Measurements from ENCODE around the gene LRRC26.

The LRRC26 gene

DNA sequence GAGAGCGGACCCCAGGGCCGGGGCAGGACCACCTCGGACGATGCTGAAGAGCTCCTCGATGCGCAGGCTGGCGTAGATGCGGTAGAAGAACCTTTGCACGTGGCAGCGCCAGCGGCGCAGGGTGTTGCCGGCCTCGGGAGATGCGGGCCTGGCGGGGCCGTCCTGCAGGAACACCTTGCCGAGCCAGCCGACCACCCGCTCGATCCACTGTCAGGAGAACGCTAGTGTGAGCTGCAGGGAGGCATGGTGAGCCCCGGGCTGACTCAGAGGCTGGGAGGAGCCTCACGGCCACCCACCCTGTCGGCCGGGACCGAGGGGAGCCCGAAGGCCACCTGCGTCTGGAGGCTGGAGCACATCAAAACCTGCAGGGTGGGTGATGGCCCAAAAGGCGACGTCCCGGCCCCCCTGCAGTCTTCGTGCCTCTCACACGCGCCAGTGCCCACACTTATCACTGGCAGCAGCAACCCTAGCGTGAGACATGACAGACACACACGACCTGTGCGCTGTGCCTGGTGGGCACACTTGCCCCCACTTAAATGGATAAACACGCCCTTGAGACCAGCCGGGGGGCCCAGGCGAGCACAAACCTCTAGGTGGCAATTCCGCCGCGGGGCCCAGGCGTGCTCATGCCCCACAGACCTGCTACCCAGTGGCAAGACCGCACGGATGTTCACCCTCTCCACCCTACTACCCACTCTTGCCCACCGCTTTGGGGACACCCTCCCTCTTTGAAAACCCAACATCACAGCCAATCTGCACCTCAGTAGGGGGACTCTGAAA lies 15.2 kb upstream of the LRRC26 start:
- H3K36me3 ChIP-seq (replicated peaks), result peaks cover 54% of the 10 kb centered on the region
- no peaks in the 10 kb centered on the region for H3K9me3 ChIP-seq
- no peak for DNase-seq (ENCODE audit: low spot score in 2 of 2)
- in situ Hi-C loops (cut with MboI; ENCODE audit: low sequenced_read_pairs), result no loop called here
- H3K4me1 ChIP-seq, result peaks cover 18% of the 10 kb centered on the region
- H3K4me3 ChIP-seq, result no peak overlapping the region
- no peaks in the 10 kb centered on the region for H3K27me3 ChIP-seq (ENCODE audit: low read depth)

DNA sequence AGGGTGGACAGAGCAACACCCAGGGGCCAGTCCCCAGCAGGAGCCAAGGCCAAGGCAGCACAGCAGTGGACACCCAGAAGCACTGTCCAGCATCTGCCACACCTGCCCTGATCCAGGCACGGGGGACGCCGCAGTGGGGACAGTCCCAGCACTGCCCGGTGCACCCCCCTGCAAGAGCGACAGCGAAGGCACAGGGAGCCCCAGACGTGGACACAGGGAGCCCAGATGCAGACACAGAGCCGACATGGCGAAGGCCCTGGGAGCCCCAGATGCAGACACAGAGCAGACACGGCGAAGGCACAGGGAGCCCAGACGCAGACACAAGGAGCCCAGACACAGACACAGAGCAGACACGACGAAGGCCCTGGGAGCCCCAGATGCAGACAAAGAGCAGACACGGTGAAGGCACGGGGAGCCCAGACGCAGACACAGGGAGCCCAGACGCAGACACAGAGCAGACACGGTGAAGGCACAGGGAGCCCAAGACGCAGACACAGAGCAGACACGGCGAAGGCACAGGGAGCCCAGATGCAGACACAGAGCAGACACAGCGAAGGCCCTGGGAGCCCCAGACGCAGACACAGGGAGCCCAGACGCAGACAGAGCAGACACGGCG lies 14.2 kb upstream of the LRRC26 start:
- H3K27me3 ChIP-seq (ENCODE audit: low read depth), result no peaks in the 10 kb centered on the region
- in situ Hi-C loops (cut with MboI; ENCODE audit: low sequenced_read_pairs), result no loop called here
- no peaks in the 10 kb centered on the region for H3K9me3 ChIP-seq
- H3K4me1 ChIP-seq, result peaks cover 11% of the 10 kb centered on the region
- H3K4me3 ChIP-seq, result no peak overlapping the region
- H3K36me3 ChIP-seq (replicated peaks), result peaks cover 54% of the 10 kb centered on the region
- DNase-seq (ENCODE audit: low spot score in 2 of 2), result no peak

DNA sequence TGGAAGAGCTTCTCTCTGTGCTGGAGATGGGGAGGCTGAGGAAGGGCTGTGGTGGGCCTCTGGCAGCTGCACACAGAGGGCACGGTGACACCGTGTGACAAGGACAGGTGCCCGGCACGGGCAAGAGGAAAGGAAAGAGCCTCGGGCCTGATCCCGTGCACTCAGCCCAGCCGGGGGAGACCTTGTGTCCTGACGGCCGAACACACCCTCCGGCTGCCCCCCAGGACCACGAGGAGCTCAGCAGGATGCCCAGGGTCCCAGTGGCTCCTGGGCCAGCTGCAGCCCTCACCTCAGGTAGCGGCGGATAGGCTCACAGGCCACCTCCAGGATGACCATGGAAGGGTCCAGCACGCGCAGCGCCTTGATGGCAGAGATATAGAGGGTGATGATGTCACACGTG lies 13.0 kb upstream of the LRRC26 start:
- Histone ChIP-seq H3K9me3 (no peaks in the 10 kb centered on the region), H3K4me3 (no peak overlapping the region), H3K36me3 (replicated peaks) (peaks cover 50% of the 10 kb centered on the region), H3K27me3 (ENCODE audit: low read depth) (no peaks in the 10 kb centered on the region), H3K4me1 (peaks cover 11% of the 10 kb centered on the region)
- DNase-seq (ENCODE audit: low spot score in 2 of 2), result no peak
- in situ Hi-C loops (cut with MboI; ENCODE audit: low sequenced_read_pairs), result no loop called here

GRCh38 chr9:137181680-137182079 lies 11.8 kb upstream of the LRRC26 start:
- H3K9me3 ChIP-seq, result no peaks in the 10 kb centered on the region
- DNase-seq (ENCODE audit: low spot score in 2 of 2), result no peak
- no peaks in the 10 kb centered on the region for H3K27me3 ChIP-seq (ENCODE audit: low read depth)
- peaks cover 50% of the 10 kb centered on the region for H3K36me3 ChIP-seq (replicated peaks)
- in situ Hi-C loops (cut with MboI; ENCODE audit: low sequenced_read_pairs), result no loop called here
- H3K4me1 ChIP-seq, result peaks cover under 1% of the 10 kb centered on the region; the same call in 1 of the 2 replicates
- no peak overlapping the region for H3K4me3 ChIP-seq

DNA sequence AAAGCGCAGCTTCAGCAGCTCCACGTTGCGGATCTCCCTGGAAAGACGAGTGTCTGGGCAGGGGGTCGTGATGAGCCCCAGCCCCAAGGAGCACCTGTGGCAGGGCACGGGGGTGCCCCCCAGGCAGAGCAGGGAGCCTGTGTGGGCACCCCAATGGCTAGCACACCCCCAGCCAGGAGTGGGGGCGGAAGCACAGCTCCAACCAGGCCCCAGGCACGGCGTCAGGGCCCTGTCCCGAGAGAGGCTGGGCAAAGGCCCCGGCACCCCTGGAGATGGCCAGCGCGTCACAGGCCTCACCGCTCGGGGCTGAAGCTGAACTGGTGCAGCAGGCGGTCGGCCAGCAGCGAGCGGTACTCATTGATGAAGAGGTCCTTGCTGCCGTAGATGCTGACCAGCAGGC lies 10.6 kb upstream of the LRRC26 start:
- H3K36me3 ChIP-seq (replicated peaks), result peaks cover 40% of the 10 kb centered on the region
- DNase-seq (ENCODE audit: low spot score in 2 of 2), result no peak

GRCh38 chr9:137179761-137180160 lies 9.9 kb upstream of the LRRC26 start:
- Histone ChIP-seq H3K9me3 (no peaks in the 10 kb centered on the region), H3K4me3 (no peak overlapping the region), H3K4me1 (no peaks in the 10 kb centered on the region), H3K36me3 (replicated peaks) (peaks cover 36% of the 10 kb centered on the region), H3K27me3 (ENCODE audit: low read depth) (no peaks in the 10 kb centered on the region)
- DNase-seq (ENCODE audit: low spot score in 2 of 2), result no peak
- in situ Hi-C loops (cut with MboI; ENCODE audit: low sequenced_read_pairs), result no loop called here

More for the DNA sequence above, 10.6 kb upstream of the LRRC26 start:
- no peaks in the 10 kb centered on the region for H3K27me3 ChIP-seq (ENCODE audit: low read depth)
- no peak overlapping the region for H3K4me3 ChIP-seq
- in situ Hi-C loops (cut with MboI; ENCODE audit: low sequenced_read_pairs), result no loop called here
- no peaks in the 10 kb centered on the region for H3K9me3 ChIP-seq
- no peaks in the 10 kb centered on the region for H3K4me1 ChIP-seq

GRCh38 chr9:137178939-137179630 lies 9.2 kb upstream of the LRRC26 start:
- Histone ChIP-seq H3K27me3 (ENCODE audit: low read depth) (no peaks in the 10 kb centered on the region), H3K4me1 (no peaks in the 10 kb centered on the region), H3K36me3 (replicated peaks) (peaks cover 36% of the 10 kb centered on the region), H3K9me3 (no peaks in the 10 kb centered on the region), H3K4me3 (no peak overlapping the region)
- no peak for DNase-seq (ENCODE audit: low spot score in 2 of 2)
- in situ Hi-C loops (cut with MboI; ENCODE audit: low sequenced_read_pairs), result no loop called here

DNA sequence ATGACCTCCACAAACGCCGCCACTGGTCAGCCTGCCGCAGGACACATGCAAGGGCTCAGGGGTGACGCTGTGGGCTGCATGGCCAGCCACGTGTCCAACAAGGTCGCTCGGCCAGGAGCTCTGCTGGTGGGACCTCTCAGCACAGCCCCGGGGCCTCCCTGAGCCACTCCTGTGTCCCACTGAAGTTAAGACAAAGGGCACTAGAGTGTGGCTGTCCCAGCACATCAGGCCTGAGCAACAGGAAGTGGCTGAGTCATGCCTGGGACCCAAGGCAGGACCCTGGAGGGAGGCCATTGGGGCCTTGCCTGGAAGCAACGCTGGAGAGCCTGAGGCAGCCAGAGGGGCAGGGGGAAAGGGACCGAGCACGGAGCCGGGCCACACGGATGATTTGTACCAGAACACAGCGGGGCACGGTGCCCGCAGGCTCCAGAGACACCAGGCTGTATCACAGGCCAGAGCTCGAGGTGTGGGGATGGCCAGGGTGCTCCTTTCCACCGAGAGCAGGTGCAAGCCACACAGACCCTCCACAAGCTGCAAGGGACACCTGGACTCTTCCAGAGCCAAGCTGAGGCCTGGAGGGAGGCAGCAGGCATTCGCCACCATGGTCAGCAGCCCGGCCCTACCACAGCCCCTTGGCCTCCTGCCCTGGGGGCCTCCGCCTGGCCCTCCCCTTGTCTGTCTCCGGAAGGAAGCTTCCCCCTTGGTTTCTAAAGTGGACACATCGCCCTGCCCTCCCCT lies 8.5 kb upstream of the LRRC26 start:
- in situ Hi-C loops (cut with MboI; ENCODE audit: low sequenced_read_pairs), result no loop called here
- H3K27me3 ChIP-seq (ENCODE audit: low read depth), result no peaks in the 10 kb centered on the region

GRCh38 chr9:137176302-137177182 lies 6.7 kb upstream of the LRRC26 start:
- Histone ChIP-seq H3K9me3 (no peaks in the 10 kb centered on the region), H3K27me3 (ENCODE audit: low read depth) (no peaks in the 10 kb centered on the region), H3K4me1 (no peaks in the 10 kb centered on the region), H3K36me3 (replicated peaks) (peaks cover 19% of the 10 kb centered on the region), H3K4me3 (no peak overlapping the region)
- in situ Hi-C loops (cut with MboI; ENCODE audit: low sequenced_read_pairs), result no loop called here
- peak; percentile 33 to 60 for DNase-seq (ENCODE audit: low spot score in 2 of 2)

More for the DNA sequence above, 8.5 kb upstream of the LRRC26 start:
- H3K4me3 ChIP-seq, result no peak overlapping the region
- H3K9me3 ChIP-seq, result no peaks in the 10 kb centered on the region
- H3K36me3 ChIP-seq (replicated peaks), result peaks cover 32% of the 10 kb centered on the region
- no peak for DNase-seq (ENCODE audit: low spot score in 2 of 2)
- no peaks in the 10 kb centered on the region for H3K4me1 ChIP-seq

DNA sequence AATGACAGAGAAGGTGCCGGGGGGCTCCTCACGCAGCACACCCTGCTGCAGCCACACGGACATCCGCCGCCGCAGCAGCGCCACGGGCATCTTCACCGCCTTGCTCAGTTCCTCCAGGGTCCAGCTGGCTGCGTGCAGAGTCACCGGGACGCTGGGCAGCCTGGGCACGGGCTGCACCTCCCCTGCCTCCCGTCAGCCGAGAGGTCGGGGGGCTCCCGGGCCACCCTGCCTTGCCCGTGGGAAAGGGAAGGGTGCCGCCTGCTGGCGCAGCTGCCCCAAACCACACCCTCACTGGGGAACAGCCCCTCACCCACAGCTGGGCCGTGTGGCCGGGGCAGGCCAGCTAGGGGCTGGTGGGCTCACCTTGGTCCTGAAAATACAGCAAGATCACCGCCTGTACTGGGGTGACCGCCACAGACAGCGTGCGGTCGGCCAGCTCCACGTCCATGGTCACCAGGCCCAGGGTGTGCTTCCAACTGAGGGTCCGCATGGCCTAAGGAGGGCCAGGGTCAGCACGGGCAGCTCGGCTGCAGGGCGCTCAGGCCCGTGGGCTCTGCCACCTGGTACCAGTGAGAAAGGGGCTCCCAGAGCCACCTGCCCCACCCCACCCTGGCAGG lies 5.6 kb upstream of the LRRC26 start:
- DNase-seq (ENCODE audit: low spot score in 2 of 2), result no peak
- H3K36me3 ChIP-seq (replicated peaks), result peaks cover 10% of the 10 kb centered on the region
- H3K9me3 ChIP-seq, result no peaks in the 10 kb centered on the region
- no peaks in the 10 kb centered on the region for H3K27me3 ChIP-seq (ENCODE audit: low read depth)
- no peak overlapping the region for H3K4me3 ChIP-seq
- H3K4me1 ChIP-seq, result no peaks in the 10 kb centered on the region
- in situ Hi-C loops (cut with MboI; ENCODE audit: low sequenced_read_pairs), result no loop called here

DNA sequence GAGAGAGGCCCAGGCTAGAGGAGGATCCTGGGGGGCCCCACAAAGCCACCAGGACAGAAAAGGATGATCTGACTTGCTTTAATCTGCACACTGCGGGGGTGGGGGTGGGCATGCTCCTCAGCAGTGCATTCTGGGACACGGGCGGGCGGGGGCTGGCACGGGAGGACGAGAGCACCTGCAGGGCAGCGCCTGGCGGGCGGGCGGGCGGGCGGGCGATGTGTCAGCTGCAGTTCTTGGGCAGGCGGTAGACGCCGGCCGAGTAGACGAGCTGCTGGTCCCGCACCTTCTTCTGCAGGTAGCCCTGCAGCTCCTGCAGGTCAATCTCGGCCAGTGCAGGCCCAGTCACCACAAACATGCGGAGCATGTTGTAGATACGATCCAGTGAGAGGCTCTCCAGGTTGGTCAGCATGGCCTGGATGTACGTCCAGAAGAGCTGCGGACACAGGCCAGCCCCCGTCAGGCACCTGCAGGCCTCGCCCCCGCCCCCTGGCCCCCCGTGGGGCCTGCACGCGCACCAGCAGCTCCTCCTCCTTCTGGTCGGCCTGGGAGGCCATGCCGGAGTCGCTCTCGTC lies 5.0 kb upstream of the LRRC26 start:
- in situ Hi-C loops (cut with MboI; ENCODE audit: low sequenced_read_pairs), result no loop called here
- Histone ChIP-seq H3K4me3 (no peak overlapping the region), H3K9me3 (no peaks in the 10 kb centered on the region), H3K27me3 (ENCODE audit: low read depth) (peaks cover under 1% of the 10 kb centered on the region), H3K36me3 (replicated peaks) (peaks cover 3% of the 10 kb centered on the region; the same call in 1 of the 2 replicates), H3K4me1 (no peaks in the 10 kb centered on the region)
- no peak for DNase-seq (ENCODE audit: low spot score in 2 of 2)

GRCh38 chr9:137173796-137174664 lies 4.2 kb upstream of the LRRC26 start:
- in situ Hi-C loops (cut with MboI; ENCODE audit: low sequenced_read_pairs), result no loop called here
- Histone ChIP-seq H3K9me3 (no peaks in the 10 kb centered on the region), H3K27me3 (ENCODE audit: low read depth) (peaks cover 8% of the 10 kb centered on the region), H3K4me3 (no peak overlapping the region), H3K4me1 (no peaks in the 10 kb centered on the region), H3K36me3 (replicated peaks) (no peaks in the 10 kb centered on the region)
- no peak for DNase-seq (ENCODE audit: low spot score in 2 of 2)

Data from HAP-1 (cell line).